ENCODE measurements around the gene PARD3.

The PARD3 gene

DNA sequence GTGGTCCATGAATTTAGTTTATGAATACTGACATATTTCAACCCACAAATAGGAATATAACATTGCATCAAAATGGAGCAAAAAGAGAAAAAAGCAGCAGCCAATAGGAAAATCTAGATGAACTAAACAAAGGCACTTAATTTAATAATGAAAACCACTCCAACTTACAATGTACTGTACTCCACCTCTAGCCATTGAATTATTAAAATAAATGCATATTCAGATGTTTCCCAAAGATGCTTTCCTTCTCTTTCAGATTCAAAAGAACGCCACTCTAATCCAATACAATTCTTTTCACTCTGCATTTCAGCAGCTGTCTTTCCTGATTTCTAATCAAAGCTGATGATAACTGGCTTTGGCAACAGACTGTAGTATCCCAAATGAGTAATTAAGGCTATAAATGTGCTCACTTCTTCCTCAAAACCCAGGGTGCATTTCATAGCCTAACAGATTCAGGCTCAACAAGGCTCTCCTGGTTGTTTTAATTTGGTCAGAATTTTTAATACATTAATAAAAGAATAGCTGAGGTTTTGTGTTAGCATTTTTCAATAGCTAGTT is 577.1 kb downstream of the PARD3 start:
- DNase-seq = no peak

GRCh38 chr10:34236931-34237330 is 578.2 kb downstream of the PARD3 start:
- DNase-seq = no peak

DNA sequence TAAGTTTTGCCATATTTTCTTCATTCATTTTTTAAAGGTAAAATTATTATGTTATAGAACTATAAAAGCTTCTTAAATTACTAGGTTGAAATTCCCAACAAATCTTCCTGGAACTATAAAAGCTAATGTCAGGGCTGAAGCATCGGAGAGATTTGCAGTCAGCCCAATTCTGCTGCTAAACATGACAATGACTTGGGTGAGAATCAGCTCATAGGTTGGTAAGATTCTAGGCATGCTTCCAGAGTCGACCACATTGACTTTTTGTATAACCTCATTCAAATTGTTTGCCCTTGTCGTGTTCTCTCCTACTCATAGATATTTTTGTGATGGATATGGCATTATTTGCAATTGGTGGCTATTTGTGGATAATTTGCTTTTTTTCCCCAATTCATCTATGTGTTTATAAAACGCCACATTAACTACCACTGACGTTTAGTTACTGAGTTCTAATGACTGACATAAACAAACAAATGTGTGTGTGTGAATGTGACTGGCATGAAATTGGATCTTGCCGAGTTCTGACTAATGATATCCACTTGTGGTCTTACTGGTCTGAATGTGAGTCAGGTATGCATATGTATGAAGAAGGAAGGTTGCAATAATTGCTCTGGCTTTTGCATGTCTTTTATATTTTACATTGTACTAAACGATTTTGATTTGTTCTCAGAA is 579.8 kb downstream of the PARD3 start:
- DNase-seq = no peak

GRCh38 chr10:34232481-34232880 is 582.6 kb downstream of the PARD3 start:
- DNase-seq = no peak

DNA sequence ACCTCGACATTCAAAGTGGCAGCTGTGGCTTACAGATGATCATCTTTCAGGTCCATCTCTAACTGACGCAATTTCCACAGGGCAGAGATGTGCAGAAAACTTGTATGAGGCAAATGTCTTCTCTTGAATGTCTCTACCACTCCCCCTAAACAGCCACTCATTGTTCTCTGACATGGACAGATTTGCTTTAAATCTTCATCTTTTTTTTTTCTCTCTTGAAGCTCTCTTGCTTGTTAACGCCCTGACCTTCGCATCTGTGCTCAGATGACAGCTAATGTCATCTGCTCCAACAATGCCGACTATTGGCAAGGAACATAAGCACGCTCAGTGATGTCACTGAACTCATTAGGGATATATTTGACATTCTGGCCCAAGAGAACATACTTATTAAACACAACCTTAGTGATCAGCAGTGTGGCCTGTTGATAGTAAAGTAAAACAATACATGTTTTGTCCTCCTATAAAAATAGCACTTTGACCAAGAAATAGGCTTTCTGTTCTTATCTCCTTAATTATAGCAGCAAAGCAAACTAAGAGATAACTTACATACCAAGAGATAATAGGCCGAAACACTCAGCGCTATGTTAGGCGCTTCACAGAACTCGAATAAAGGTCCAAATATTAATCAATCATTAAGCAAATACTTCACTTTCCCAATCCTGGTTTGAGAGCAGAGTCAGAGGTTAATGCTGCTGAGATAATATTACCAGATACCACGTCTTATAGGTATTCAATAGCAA is 583.5 kb downstream of the PARD3 start:
- DNase-seq = no peak

- DNase-seq = no peak
Observed at GRCh38 chr10:34229917-34230316, 585.2 kb downstream of the PARD3 start.

DNA sequence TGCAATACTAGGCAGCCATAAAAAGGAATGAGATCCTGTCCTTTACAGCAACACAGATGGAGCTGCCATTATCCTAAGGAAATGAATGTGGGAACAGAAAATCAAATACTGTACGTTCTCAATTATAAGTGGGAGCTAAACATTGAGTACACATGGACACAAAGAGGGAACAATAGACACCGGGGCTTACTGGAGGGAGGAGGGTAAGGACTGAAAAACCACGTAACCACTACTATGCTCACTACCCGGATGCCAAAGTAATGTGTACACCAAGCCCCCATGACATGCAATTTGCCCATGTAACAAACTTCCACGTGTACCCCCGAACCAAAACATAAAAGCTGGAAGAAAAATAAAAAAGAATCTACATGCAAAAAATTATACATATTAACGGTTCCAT is 587.0 kb downstream of the PARD3 start:
- DNase-seq = no peak

DNA sequence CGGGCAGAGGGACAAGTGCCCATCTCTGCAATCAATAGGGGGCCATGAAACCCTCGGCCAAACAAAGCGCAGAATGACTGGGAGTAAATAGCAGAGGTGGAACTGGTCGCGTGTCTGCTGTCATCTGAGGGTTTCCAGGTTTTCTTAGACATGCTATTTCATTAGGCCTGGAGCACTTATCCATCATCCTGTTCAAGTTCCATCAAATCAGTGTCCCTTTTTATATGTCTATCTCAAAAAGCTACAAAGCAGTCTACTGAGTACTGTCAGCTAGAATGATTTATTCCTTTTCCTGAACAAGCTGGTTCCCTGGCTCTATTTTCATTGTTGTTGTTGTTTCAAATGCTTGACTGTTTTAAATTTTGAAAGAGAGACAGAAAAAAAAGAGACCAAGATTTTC is 590.5 kb downstream of the PARD3 start:
- DNase-seq = no peak

DNA sequence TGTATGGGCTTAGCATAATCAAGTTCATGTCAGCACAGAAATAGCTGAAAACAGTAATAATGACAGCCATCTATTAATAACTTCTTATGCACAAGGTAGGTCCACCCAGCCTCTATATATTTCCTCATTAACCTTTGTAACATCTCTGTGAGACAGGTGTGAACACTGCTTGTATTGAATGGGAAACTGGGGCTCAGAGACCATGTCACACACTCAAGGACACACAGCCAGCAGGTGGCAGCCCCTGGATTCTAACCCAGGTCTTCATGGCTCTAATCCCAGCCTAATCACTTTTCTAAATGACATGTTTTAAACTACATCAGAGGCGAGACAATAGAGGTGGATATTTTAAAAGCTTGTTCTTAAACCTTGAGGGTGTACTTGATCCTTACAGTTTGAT is 591.4 kb downstream of the PARD3 start:
- no peak for DNase-seq

DNA sequence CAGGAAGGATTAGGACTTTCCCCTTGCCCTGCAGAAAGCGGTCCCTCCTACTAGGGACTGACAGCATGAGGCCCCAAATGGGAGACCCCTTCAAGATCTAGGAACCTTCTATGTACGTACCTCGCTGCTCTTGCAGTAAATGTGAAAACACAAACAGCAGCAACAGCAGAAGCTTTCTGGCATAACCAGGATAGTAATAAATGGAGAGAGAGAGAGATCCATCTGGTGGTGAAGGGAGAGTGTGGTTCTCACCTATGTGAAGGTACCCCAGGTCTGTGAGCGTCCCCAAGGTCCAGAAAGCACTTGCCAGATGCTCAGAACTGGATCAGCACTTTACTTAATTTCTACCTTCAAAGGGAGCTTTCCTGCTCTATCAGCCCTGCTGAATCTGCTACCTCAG is 592.7 kb downstream of the PARD3 start:
- DNase-seq = no peak

DNA sequence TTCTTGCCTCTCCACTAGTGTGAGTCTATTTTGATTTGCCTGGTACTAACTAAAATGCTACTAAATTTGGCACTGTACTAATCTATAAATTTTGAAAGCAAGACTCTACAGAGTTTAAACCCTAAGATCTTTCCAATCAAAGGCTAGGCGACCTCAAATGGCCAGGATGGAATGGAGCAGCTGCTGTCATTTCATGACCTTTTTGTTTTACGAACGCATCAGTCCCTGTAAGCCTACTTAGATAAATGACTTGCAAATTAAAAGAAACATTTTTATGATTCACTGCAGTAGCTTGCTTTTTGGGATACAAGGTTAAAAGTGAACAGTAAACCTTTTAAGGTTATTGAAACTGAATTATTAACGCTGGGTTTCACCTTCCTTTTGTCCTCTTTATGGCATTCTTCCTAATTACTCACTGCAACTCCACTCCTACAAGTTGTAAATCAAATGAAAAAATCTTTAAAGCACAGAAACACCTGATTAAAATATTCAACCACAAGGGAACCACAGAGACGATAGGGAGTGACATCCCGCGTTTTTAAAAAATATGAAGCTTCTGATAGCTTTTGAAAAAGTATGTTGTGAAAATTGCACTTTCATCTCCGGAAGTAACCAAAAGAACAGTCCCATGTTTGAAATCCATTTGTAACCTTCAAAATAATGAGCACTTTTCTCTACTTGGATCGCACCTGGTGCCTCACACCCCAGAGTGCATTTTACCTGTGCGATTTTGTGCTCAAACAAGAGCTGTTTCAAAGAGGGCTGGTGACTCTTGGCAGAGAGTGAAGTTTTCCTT is 595.1 kb downstream of the PARD3 start:
- no peak for DNase-seq

DNA sequence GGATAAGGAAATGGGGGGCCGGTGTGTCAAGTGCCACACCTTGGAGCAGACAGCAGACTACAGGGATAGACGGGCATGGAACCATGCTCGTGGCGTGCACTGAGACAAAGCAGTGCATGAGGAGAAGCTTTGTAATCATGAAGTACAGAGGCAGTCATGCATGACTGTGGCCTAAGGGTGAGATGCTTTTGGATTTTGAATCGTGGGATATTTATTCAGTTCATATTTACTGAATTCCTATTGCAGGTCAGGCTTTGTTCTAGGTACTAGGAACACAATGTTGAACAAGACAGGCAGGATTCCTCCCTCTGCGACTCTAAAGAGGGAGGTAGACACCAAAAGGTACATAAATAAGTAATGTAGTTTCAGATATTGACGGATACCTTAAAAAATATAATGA is 597.6 kb downstream of the PARD3 start:
- DNase-seq = no peak

DNA sequence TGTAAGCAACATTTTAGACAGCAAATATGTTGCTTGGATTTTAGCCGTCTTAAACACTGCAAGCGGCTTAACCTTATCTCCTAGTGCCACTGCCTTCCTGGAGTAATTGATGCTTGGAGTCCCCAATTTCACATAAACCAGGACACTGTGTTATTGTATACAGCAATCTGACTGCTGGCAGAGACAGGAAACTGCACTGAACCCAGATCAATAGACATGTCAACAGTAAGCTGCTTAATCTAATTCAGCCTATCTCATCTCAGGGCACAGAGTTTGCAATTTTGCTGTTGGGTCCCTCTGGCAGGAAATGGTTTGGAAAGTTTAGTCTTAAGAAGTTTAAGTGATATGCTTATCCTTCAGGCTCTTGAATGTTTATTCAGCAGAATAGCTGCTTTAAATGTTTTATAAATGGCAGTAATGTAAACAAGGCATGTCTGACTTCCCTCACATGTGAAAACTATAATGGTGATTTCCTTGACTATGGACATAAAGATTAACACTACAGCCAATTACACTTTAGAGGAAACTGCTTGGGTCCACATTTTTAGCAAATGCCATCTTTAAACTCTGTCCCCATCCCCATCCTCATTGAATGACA is 598.6 kb downstream of the PARD3 start:
- DNase-seq = no peak

DNA sequence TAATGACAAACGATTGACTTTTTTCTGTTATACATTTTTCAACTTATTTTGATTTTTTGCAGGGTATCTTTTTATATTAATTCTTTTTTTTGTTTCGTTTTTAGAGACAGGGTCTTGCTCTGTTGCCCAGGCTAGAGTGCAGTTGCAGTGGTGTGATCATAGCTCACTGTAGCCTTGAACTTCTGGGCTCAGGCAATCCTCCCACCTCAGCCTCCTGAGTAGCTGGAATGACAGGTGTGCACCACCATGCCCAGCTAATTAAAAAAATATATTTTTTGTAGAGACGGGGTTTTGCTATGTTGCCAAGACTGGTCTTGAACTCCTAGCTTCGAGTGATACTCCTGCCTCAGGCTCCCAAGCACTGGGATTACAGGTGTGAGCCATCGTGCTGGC is 601.3 kb downstream of the PARD3 start:
- no peak for DNase-seq

GRCh38 chr10:34213193-34213804 is 601.8 kb downstream of the PARD3 start:
- DNase-seq = no peak

DNA sequence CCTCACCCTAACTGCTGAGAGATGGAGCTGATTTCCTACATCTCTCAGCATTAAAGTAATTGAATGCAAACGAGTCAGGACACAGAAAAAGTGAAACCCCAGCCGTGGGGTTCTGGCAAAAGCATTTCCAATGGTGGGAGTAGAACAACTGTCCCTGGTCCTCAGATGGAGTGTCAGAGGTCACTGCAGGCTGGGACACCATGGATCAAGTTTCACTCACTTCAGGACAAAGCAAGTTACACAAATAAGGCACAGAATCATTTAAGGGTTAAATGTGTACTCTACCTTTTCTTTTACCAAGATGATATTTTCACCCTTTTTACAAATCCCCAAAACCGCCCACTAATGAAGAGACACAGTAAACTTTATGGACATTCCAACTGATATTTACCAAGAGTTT is 607.8 kb downstream of the PARD3 start:
- no peak for DNase-seq

DNA sequence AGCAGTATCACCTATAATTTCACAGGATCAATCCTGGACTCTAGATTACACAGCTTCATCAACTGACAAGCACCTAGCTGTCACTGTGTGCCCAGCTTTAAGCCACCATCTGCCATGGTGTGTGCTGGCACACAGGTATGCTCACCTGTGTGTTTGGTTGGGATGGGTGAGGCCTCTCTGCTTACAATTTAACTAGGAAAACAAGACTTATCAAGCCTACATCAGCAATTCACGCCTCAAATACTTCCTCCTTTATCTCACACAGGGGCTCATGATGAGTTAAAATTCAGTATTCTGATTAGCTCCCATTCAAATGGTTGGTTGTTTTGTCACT is 608.2 kb downstream of the PARD3 start:
- no peak for DNase-seq

GRCh38 chr10:34206078-34206934 is 608.8 kb downstream of the PARD3 start:
- DNase-seq = no peak

DNA sequence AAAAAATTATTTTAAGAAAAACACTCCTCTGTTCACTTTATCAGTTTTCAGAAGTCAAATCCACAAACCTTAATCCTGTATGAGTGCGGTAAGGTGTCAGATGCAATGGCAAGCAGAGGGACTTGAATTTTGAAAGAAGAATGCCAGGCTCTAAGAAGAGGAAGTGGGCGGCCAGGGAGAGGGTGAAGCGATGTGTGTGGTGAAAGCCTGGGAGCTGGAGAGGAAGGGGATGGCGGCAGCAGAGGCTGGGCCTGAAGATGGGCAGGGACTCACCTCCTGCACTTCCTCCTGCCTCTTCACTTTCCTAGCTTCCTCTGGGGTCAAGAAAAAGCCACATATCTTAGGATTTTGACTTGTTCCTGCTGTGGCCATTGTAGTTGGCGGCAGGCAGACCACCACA is 609.6 kb downstream of the PARD3 start:
- DNase-seq = no peak

DNA sequence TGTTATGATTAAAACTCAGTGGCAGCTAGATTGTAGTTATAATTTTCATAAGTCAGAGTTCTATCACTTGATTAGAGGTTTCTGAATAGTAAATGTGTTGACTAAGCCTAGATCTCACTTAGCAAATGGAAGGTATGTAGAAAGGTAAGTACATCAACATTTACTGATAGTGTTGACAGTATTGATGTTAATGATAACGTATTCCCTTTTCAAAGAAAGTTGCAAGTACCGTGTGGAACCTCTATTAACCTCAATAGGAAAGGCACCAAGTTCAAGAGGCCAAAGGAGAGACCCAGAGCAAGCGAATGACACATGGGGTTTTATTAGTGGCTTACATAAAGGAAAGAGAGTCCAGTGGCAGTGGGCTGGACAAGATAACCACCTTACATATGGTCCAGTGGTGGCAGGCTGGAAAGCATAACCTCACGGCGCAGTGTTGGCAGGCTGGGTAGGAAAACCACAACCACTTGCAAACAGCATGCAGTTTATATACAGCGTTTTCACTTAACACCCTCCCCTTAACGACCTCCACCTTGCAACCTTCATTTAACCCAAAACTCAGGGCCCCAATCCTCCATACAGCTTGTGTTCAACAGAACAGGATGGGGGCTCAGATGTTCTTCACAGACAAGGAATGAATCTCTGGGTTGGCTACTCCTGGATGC is 611.0 kb downstream of the PARD3 start:
- no peak for DNase-seq

DNA sequence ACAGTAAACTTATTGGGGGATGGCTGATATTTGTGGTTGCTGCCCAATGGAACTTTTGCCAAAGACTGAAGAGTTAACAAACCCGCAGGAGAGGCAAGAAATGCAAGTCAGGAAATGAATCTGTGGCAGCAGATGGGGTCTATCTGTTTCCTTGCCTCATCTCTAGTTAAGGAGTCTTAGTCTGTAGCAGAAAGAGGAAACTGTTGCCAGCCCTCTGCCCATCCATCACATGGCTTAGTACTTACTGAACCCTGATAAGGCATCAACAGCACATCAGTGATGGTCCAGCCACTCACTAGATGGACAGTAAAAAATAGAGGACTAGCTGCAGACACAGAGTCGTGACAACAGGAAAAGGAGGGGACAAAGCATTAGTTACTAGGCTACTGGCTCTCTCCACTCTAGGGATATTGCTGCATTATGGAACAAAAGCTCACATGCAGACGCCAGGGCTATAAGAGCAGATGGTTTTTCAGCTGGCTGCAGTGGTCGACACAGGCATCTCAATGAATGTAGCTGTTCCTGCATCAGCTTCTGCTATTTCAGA is 614.7 kb downstream of the PARD3 start:
- DNase-seq = no peak

Data from fibroblast of skin of scalp (primary cell).